Measurements from ENCODE around the gene THRB.

Gene THRB

GRCh38 chr3:24291646-24292045, 203.0 kb downstream of the THRB start:
- no peak for TF ChIP-seq CTCF (IDR thresholded peaks at IDR 0.05; ENCODE audit: control extremely low read depth, extremely low read depth, low read depth, missing control alignments)
- POLR2A ChIA-PET: no interaction called here
- CTCF ChIA-PET: no interaction called here
- no peak for DNase-seq (ENCODE audit: extremely low spot score)

GRCh38 chr3:24290596-24290995, 204.1 kb downstream of the THRB start:
- ChIA-PET CTCF (no interaction called here), POLR2A (no interaction called here)
- DNase-seq (ENCODE audit: extremely low spot score): no peak
- TF ChIP-seq CTCF (IDR thresholded peaks at IDR 0.05; ENCODE audit: control extremely low read depth, extremely low read depth, low read depth, missing control alignments): no peak

- CTCF ChIA-PET: no interaction called here
- no peak for TF ChIP-seq CTCF (IDR thresholded peaks at IDR 0.05; ENCODE audit: control extremely low read depth, extremely low read depth, low read depth, missing control alignments)
- POLR2A ChIA-PET: no interaction called here
These were observed 206.0 kb downstream of the THRB start for GRCh38 chr3:24288496-24289236.

GRCh38 chr3:24287755-24288450, 206.7 kb downstream of the THRB start:
- POLR2A ChIA-PET: no interaction called here
- DNase-seq (ENCODE audit: extremely low spot score): no peak
- CTCF ChIA-PET: no interaction called here
- no peak for TF ChIP-seq CTCF (IDR thresholded peaks at IDR 0.05; ENCODE audit: control extremely low read depth, extremely low read depth, low read depth, missing control alignments)

More at GRCh38 chr3:24288496-24289236, 206.0 kb downstream of the THRB start:
- DNase-seq (ENCODE audit: extremely low spot score): no peak

- POLR2A ChIA-PET: no interaction called here
- no peak for TF ChIP-seq CTCF (IDR thresholded peaks at IDR 0.05; ENCODE audit: control extremely low read depth, extremely low read depth, low read depth, missing control alignments)
- no peak for DNase-seq (ENCODE audit: extremely low spot score)
- CTCF ChIA-PET: interaction anchor here (1.6 kb wide), 1 partner anchor 124 kb away, joined by 3 read pairs; no protein-coding TSS in a partner anchor
These were observed 208.2 kb downstream of the THRB start for GRCh38 chr3:24286405-24286804.

GRCh38 chr3:24278543-24278942, 216.1 kb downstream of the THRB start:
- no peak for DNase-seq (ENCODE audit: extremely low spot score)
- ChIA-PET CTCF (interaction anchor here (1.4 to 1.8 kb wide), 2 partner anchors 12 to 14 kb away, joined by 4 to 8 read pairs; no protein-coding TSS in a partner anchor), POLR2A (no interaction called here)
- TF ChIP-seq CTCF (IDR thresholded peaks at IDR 0.05; ENCODE audit: control extremely low read depth, extremely low read depth, low read depth, missing control alignments): no peak
